ENCODE data around the gene LAMB4. TPM values are rescaled to one million over a fixed set of nuclear protein-coding genes. Genes with fewer than 3 reads are reported as not detected.

LAMB4 gene
- polyA plus RNA-seq, 1 of the 3 experiments (the other 2 are of a cell fraction) = 0.36 TPM

- TF ChIP-seq, protein P1, sequence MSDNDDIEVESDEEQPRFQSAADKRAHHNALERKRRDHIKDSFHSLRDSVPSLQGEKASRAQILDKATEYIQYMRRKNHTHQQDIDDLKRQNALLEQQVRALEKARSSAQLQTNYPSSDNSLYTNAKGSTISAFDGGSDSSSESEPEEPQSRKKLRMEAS (IDR thresholded peaks at IDR 0.05; ENCODE audit: low read depth) = no peak
- TF ChIP-seq TCF12 (IDR thresholded peaks at IDR 0.05) = no peak
These were observed 153.1 kb downstream of the LAMB4 start (continued) for GRCh38 chr7:107977048-107977447.

GRCh38 chr7:107976620-107977019 is 153.5 kb downstream of the LAMB4 start:
- no peak for DNase-seq
- no peak overlapping the region for H3K9ac ChIP-seq
- peaks cover 9% of the 10 kb centered on the region; the same call in 1 of the 2 replicates for H4K20me1 ChIP-seq (ENCODE audit: insufficient read depth)
- peaks cover 37% of the 10 kb centered on the region for H3F3A ChIP-seq (replicated peaks; ENCODE audit: insufficient read depth)
- CTCF ChIA-PET = no interaction called here
- no peak overlapping the region for H3K27ac ChIP-seq (ENCODE audit: low read depth in 2 of 2, low read length in 1 of 2)
- 97% methylated on average over 1 of the region's 1 CpG for WGBS (ENCODE audit: low lambda C conversion rate)
- H3K9me3 ChIP-seq = no peaks in the 10 kb centered on the region
- H3K27me3 ChIP-seq (ENCODE audit: insufficient read depth) = no peaks in the 10 kb centered on the region
- H3K4me2 ChIP-seq = no peak overlapping the region
- H3K36me3 ChIP-seq (replicated peaks in 1 of 2; ENCODE audit: control insufficient read depth in 1 of 2, insufficient read depth in 2 of 2, low read length in 1 of 2) = peaks cover 90 to 95% of the 10 kb centered on the region in 2 experiments
- POLR2A ChIA-PET = no interaction called here
- no peak overlapping the region for H2AFZ ChIP-seq (ENCODE audit: low read depth)
- TF ChIP-seq CHD2 (IDR thresholded peaks at IDR 0.05; ENCODE audit: low read length, partially characterized antibody) (no peak), RCOR1 (IDR thresholded peaks at IDR 0.05; ENCODE audit: low read length) (no peak), REST (IDR thresholded peaks at IDR 0.05; ENCODE audit: low read depth, low read length) (no peak), RFX5 (IDR thresholded peaks at IDR 0.05; ENCODE audit: low read length) (no peak), SMC3 (IDR thresholded peaks at IDR 0.05; ENCODE audit: low read depth, low read length) (no peak)
- peaks cover 32% of the 10 kb centered on the region; the same call in 1 of the 2 replicates for H3K79me2 ChIP-seq (ENCODE audit: insufficient read depth)
- peaks cover 5 to 14% of the 10 kb centered on the region in 2 experiments for H3K4me1 ChIP-seq (ENCODE audit: control insufficient read depth in 1 of 2, insufficient read depth in 2 of 2, low read depth in 1 of 2, low read length in 1 of 2)
- no peaks in the 10 kb centered on the region for H3K9me2 ChIP-seq
- no peak overlapping the region for H3K4me3 ChIP-seq (ENCODE audit: low read depth in 2 of 2, low read length in 1 of 2)

- Histone ChIP-seq H3F3A (replicated peaks; ENCODE audit: insufficient read depth) (peaks cover 42% of the 10 kb centered on the region), H3K79me2 (ENCODE audit: insufficient read depth) (peaks cover 26% of the 10 kb centered on the region; the same call in 1 of the 2 replicates), H3K27me3 (ENCODE audit: insufficient read depth) (no peaks in the 10 kb centered on the region), H3K27ac (ENCODE audit: low read depth in 2 of 2, low read length in 1 of 2) (no peak overlapping the region; a peak in 1 of 4 replicates), H3K4me1 (ENCODE audit: control insufficient read depth in 1 of 2, insufficient read depth in 2 of 2, low read depth in 1 of 2, low read length in 1 of 2) (peaks cover 5 to 16% of the 10 kb centered on the region in 2 experiments), H4K20me1 (ENCODE audit: insufficient read depth) (peaks cover 9% of the 10 kb centered on the region; the same call in 1 of the 2 replicates), H3K9me2 (no peaks in the 10 kb centered on the region), H3K9me3 (no peaks in the 10 kb centered on the region), H3K36me3 (replicated peaks in 1 of 2; ENCODE audit: control insufficient read depth in 1 of 2, insufficient read depth in 2 of 2, low read length in 1 of 2) (peaks cover 90 to 95% of the 10 kb centered on the region in 2 experiments), H3K4me3 (ENCODE audit: low read depth in 2 of 2, low read length in 1 of 2) (no peak overlapping the region), H3K9ac (no peak overlapping the region), H3K4me2 (no peak overlapping the region), H2AFZ (ENCODE audit: low read depth) (no peak overlapping the region)
- ChIA-PET POLR2A (no interaction called here), CTCF (no interaction called here)
- TF ChIP-seq TCF12 (IDR thresholded peaks at IDR 0.05) (no peak), EZH2phosphoT487 (IDR thresholded peaks at IDR 0.05; ENCODE audit: borderline replicate concordance, low read depth) (no peak), GATA2 (CRISPR knock-in tag; IDR thresholded peaks at IDR 0.05) (no peak), FOXM1 (IDR thresholded peaks at IDR 0.05; ENCODE audit: low read depth) (no peak), JUND (IDR thresholded peaks at IDR 0.05) (no peak), SMC3 (IDR thresholded peaks at IDR 0.05; ENCODE audit: low read depth, low read length) (no peak), FOSL2 (IDR thresholded peaks at IDR 0.05; ENCODE audit: borderline replicate concordance, low read depth) (no peak)
- TF ChIP-seq, protein P1 (IDR thresholded peaks at IDR 0.05; ENCODE audit: low read depth) = no peak
- TF ChIP-seq, protein P2, sequence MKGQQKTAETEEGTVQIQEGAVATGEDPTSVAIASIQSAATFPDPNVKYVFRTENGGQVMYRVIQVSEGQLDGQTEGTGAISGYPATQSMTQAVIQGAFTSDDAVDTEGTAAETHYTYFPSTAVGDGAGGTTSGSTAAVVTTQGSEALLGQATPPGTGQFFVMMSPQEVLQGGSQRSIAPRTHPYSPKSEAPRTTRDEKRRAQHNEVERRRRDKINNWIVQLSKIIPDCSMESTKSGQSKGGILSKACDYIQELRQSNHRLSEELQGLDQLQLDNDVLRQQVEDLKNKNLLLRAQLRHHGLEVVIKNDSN (IDR thresholded peaks at IDR 0.05; ENCODE audit: borderline replicate concordance, low read depth) = no peak
- WGBS (ENCODE audit: low lambda C conversion rate) = 98% methylated on average over 13 of the region's 13 CpGs
- no peak for DNase-seq
These were observed 154.7 kb downstream of the LAMB4 start for GRCh38 chr7:107975394-107976013.
